ENCODE results near the gene RTKN2.

DNA sequence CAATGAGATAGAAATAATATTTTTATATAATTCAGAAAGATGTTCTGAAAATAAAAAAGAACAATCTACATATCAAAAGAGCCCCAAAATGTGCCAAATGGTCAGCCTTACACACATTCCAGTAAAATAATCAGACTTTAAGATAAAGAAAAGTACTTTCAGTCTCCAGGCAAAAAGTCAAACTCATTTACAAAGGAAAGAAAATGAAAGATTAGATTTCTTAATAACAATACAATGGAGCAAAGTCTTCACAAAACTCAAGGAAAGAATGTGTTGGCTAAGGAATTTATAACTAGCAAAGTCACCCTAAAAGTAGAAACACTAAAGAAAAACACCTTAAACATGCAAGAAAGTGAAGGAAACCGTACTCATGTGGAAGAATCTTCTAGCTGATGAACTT is 16.6 kb downstream of the RTKN2 start:
- TF ChIP-seq, protein P1, sequence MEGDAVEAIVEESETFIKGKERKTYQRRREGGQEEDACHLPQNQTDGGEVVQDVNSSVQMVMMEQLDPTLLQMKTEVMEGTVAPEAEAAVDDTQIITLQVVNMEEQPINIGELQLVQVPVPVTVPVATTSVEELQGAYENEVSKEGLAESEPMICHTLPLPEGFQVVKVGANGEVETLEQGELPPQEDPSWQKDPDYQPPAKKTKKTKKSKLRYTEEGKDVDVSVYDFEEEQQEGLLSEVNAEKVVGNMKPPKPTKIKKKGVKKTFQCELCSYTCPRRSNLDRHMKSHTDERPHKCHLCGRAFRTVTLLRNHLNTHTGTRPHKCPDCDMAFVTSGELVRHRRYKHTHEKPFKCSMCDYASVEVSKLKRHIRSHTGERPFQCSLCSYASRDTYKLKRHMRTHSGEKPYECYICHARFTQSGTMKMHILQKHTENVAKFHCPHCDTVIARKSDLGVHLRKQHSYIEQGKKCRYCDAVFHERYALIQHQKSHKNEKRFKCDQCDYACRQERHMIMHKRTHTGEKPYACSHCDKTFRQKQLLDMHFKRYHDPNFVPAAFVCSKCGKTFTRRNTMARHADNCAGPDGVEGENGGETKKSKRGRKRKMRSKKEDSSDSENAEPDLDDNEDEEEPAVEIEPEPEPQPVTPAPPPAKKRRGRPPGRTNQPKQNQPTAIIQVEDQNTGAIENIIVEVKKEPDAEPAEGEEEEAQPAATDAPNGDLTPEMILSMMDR (IDR thresholded peaks at IDR 0.05) = no peak
- TF ChIP-seq EZH2 (IDR thresholded peaks at IDR 0.05; ENCODE audit: borderline replicate concordance, insufficient read depth, low read depth, low read length, poor library complexity, severe bottlenecking) = no peak
